Measurements from ENCODE around the gene KIF2C. TPM values are rescaled to one million over a fixed set of nuclear protein-coding genes. Genes with fewer than 3 reads are reported as not detected.

KIF2C gene
- total and polyA plus RNA-seq, 2 donors (not counting 1 experiment from before 2014, with no cell fraction given), result 0.25 to 0.69 TPM

- WGBS (ENCODE audit: insufficient coverage), result 78% methylated on average over 13 of the region's 13 CpGs
- Histone ChIP-seq H3K9me3 (ENCODE audit: control extremely low read depth in 1 of 3, control insufficient read depth in 2 of 3, insufficient read depth in 1 of 3, low read length in 2 of 3) (no peaks in the 10 kb centered on the region), H3K27ac (ENCODE audit: low read length in 2 of 2) (no peak overlapping the region), H3K4me1 (ENCODE audit: control insufficient read depth in 2 of 2, insufficient read depth in 2 of 2, low read length in 2 of 2) (peaks cover 14 to 29% of the 10 kb centered on the region in 2 donors), H3K4me2 (replicated peaks; ENCODE audit: low read depth, low read length, poor library complexity, severe bottlenecking) (no peak overlapping the region), H3K36me3 (replicated peaks in 1 of 2; ENCODE audit: control extremely low read depth in 1 of 2, control insufficient read depth in 1 of 2, extremely low read depth in 1 of 2, insufficient read depth in 2 of 2, low read length in 1 of 2) (peaks cover 0 to 54% of the 10 kb centered on the region in 2 experiments), H3K9ac (ENCODE audit: low read length) (no peak overlapping the region), H4K20me1 (ENCODE audit: control insufficient read depth, insufficient read depth, low read length, poor library complexity, severe bottlenecking) (peaks cover 39% of the 10 kb centered on the region), H3K79me2 (ENCODE audit: control insufficient read depth, insufficient read depth, low read length) (peaks cover 5% of the 10 kb centered on the region), H2AFZ (ENCODE audit: insufficient read depth, low read depth, low read length, poor library complexity, severe bottlenecking) (no peak overlapping the region), H3K4me3 (ENCODE audit: control extremely low read depth in 1 of 5, extremely low read depth in 1 of 5, insufficient read depth in 1 of 5, low read depth in 2 of 5, low read length in 4 of 5) (no peak overlapping the region), H3K27me3 (replicated peaks in 1 of 4; ENCODE audit: control extremely low read depth in 1 of 4, control insufficient read depth in 3 of 4, insufficient read depth in 4 of 4, low read length in 3 of 4) (no peaks in the 10 kb centered on the region)
- TF ChIP-seq EZH2 (IDR thresholded peaks at IDR 0.05; ENCODE audit: borderline replicate concordance, insufficient read depth, low read depth, low read length, poor library complexity, severe bottlenecking), result no peak
- DNase-seq (no peak), ATAC-seq (ENCODE audit: low read depth) (no peak)
- Mint-ChIP-seq H3K27ac (peak overlapping the region; percentile 94), H3K4me3 (no peak overlapping the region), H3K4me1 (peaks cover 40% of the 10 kb centered on the region), H3K27me3 (no peaks in the 10 kb centered on the region), H3K9me3 (ENCODE audit: insufficient read depth) (no peaks in the 10 kb centered on the region)
- POLR2A ChIA-PET, result interaction anchor here (0.9 kb wide), 1 partner anchor 15 kb away, joined by 3 read pairs; no protein-coding TSS in a partner anchor
- CTCF ChIA-PET, result interaction anchor here (0.7 to 1.2 kb wide), 5 partner anchors 15 to 65 kb away, joined by 3 to 5 read pairs (median 4); partner anchors contain the start of gene RNU5D-1
- intact Hi-C loops (cut with micrococcal nuclease), result loop anchor here (5.0 kb wide), 1 partner anchor 234 kb away; the partner anchor contains the start of genes HECTD3 and UROD
These were observed 38.5 kb downstream of the KIF2C start for GRCh38 chr1:44777969-44778635.

- Histone ChIP-seq H3K36me3 (replicated peaks in 1 of 2; ENCODE audit: control extremely low read depth in 1 of 2, control insufficient read depth in 1 of 2, extremely low read depth in 1 of 2, insufficient read depth in 2 of 2, low read length in 1 of 2) (peaks cover 0 to 54% of the 10 kb centered on the region in 2 experiments), H3K9me3 (ENCODE audit: control extremely low read depth in 1 of 3, control insufficient read depth in 2 of 3, insufficient read depth in 1 of 3, low read length in 2 of 3) (no peaks in the 10 kb centered on the region), H3K27me3 (replicated peaks in 1 of 4; ENCODE audit: control extremely low read depth in 1 of 4, control insufficient read depth in 3 of 4, insufficient read depth in 4 of 4, low read length in 3 of 4) (no peaks in the 10 kb centered on the region), H3K4me1 (ENCODE audit: control insufficient read depth in 2 of 2, insufficient read depth in 2 of 2, low read length in 2 of 2) (peaks cover 22 to 37% of the 10 kb centered on the region in 2 donors), H3K79me2 (ENCODE audit: control insufficient read depth, insufficient read depth, low read length) (peaks cover 5% of the 10 kb centered on the region), H3K4me3 (ENCODE audit: control extremely low read depth in 1 of 5, extremely low read depth in 1 of 5, insufficient read depth in 1 of 5, low read depth in 2 of 5, low read length in 4 of 5) (no peak overlapping the region), H4K20me1 (ENCODE audit: control insufficient read depth, insufficient read depth, low read length, poor library complexity, severe bottlenecking) (peaks cover 39% of the 10 kb centered on the region), H3K9ac (ENCODE audit: low read length) (no peak overlapping the region), H3K4me2 (replicated peaks; ENCODE audit: low read depth, low read length, poor library complexity, severe bottlenecking) (no peak overlapping the region), H3K27ac (ENCODE audit: low read length in 2 of 2) (no peak overlapping the region), H2AFZ (ENCODE audit: insufficient read depth, low read depth, low read length, poor library complexity, severe bottlenecking) (no peak overlapping the region)
- TF ChIP-seq, protein P1, sequence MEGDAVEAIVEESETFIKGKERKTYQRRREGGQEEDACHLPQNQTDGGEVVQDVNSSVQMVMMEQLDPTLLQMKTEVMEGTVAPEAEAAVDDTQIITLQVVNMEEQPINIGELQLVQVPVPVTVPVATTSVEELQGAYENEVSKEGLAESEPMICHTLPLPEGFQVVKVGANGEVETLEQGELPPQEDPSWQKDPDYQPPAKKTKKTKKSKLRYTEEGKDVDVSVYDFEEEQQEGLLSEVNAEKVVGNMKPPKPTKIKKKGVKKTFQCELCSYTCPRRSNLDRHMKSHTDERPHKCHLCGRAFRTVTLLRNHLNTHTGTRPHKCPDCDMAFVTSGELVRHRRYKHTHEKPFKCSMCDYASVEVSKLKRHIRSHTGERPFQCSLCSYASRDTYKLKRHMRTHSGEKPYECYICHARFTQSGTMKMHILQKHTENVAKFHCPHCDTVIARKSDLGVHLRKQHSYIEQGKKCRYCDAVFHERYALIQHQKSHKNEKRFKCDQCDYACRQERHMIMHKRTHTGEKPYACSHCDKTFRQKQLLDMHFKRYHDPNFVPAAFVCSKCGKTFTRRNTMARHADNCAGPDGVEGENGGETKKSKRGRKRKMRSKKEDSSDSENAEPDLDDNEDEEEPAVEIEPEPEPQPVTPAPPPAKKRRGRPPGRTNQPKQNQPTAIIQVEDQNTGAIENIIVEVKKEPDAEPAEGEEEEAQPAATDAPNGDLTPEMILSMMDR (IDR thresholded peaks at IDR 0.05), result no peak
- TF ChIP-seq EZH2 (IDR thresholded peaks at IDR 0.05; ENCODE audit: borderline replicate concordance, insufficient read depth, low read depth, low read length, poor library complexity, severe bottlenecking), result no peak
- Mint-ChIP-seq H3K27me3 (no peaks in the 10 kb centered on the region), H3K27ac (no peak overlapping the region), H3K9me3 (ENCODE audit: insufficient read depth) (no peaks in the 10 kb centered on the region), H3K4me1 (peaks cover 46% of the 10 kb centered on the region), H3K4me3 (no peak overlapping the region)
- ChIA-PET POLR2A (interaction anchor here (0.9 kb wide), 1 partner anchor 14 kb away, joined by 3 read pairs; no protein-coding TSS in a partner anchor), CTCF (interaction anchor here (0.8 kb wide), 1 partner anchor 48 kb away, joined by 3 read pairs; the partner anchor contains the start of gene RNU5D-1)
- ATAC-seq (ENCODE audit: low read depth), result no peak
- intact Hi-C loops (cut with micrococcal nuclease), result loop anchor here (5.0 kb wide), 1 partner anchor 233 kb away; the partner anchor contains the start of genes HECTD3 and UROD
- 80% methylated on average over 2 of the region's 6 CpGs for WGBS (ENCODE audit: insufficient coverage)
- DNase-seq, result no peak
These were observed 39.3 kb downstream of the KIF2C start for GRCh38 chr1:44778705-44779576.

Data from B cell (primary cell).